GM23248 (cell line): ENCODE measurements around the gene RGMA.

Experiments used
- EZH2 ChIP-seq: fragments of 200-600 bp; sonication (generic); IDR thresholded peaks from 2 replicates; pipeline ENCODE4 v1.6.1; 2018; ENCODE audit warnings: antibody characterized with exemption, mild to moderate bottlenecking; ENCODE audit not compliant: insufficient read depth, poor library complexity, severe bottlenecking
- EZH2phosphoT487 ChIP-seq: fragments of 200-600 bp; sonication (generic); IDR thresholded peaks from 2 replicates; pipeline ENCODE4 v1.6.1; 2018; ENCODE audit warnings: antibody characterized with exemption, moderate library complexity, mild to moderate bottlenecking, low read depth; ENCODE audit not compliant: insufficient read depth

- TF ChIP-seq EZH2phosphoT487 (0 out of 2 replicates have a peak, but pooled peaks have one; percentile 52), EZH2 (peak; percentile 88)
These were observed 805 bp upstream of the RGMA start for GRCh38 chr15:93089727-93090305.
